ENCODE data around the gene C9orf152. TPM values are rescaled to one million over a fixed set of nuclear protein-coding genes. Genes with fewer than 3 reads are reported as not detected.

C9orf152 gene
- total and polyA plus RNA-seq, 2 of the 13 experiments (the other 11 are each of a cell fraction or from before 2014, with no cell fraction given) = 0.24 to 0.48 TPM

GRCh38 chr9:110255463-110256379 is 47.8 kb upstream of the C9orf152 start (continued):
- TF ChIP-seq ATF5 (CRISPR knock-in tag; IDR thresholded peaks at IDR 0.05; ENCODE audit: low read depth) (no peak), ZNF761 (CRISPR knock-in tag; conservative IDR thresholded peaks at IDR 0.05) (no peak), EHMT2 (IDR thresholded peaks at IDR 0.05; ENCODE audit: borderline replicate concordance, low read depth, low read length) (no peak), CAMTA2 (CRISPR knock-in tag; IDR thresholded peaks at IDR 0.05; ENCODE audit: borderline replicate concordance) (peak; percentile 56; the same call in 1 of the 2 replicates), MXD4 (CRISPR knock-in tag; IDR thresholded peaks at IDR 0.05) (no peak), ZBED4 (CRISPR knock-in tag; IDR thresholded peaks at IDR 0.05; ENCODE audit: borderline replicate concordance) (no peak), KDM5A (IDR thresholded peaks at IDR 0.05; ENCODE audit: borderline replicate concordance, low read length) (no peak), ZNF644 (CRISPR knock-in tag; IDR thresholded peaks at IDR 0.05; ENCODE audit: low read depth) (no peak), ZNF577 (CRISPR knock-in tag; IDR thresholded peaks at IDR 0.05; ENCODE audit: borderline replicate concordance, low read depth) (no peak), ZNF788 (CRISPR knock-in tag; IDR thresholded peaks at IDR 0.05; ENCODE audit: borderline replicate concordance) (0 out of 2 replicates have a peak, but pooled peaks have one; percentile 43), CBFB (CRISPR knock-in tag; IDR thresholded peaks at IDR 0.05) (no peak), CHD2 (IDR thresholded peaks at IDR 0.05; ENCODE audit: low read depth, low read length) (no peak), ZMYM2 (CRISPR knock-in tag; IDR thresholded peaks at IDR 0.05) (no peak), WIZ (CRISPR knock-in tag; IDR thresholded peaks at IDR 0.05) (no peak), MTF2 (CRISPR knock-in tag; IDR thresholded peaks at IDR 0.05; ENCODE audit: borderline replicate concordance) (0 out of 2 replicates have a peak, but pooled peaks have one; percentile 37), ZNF44 (CRISPR knock-in tag; IDR thresholded peaks at IDR 0.05) (0 out of 2 replicates have a peak, but pooled peaks have one; percentile 50), ZNF891 (CRISPR knock-in tag; IDR thresholded peaks at IDR 0.05) (no peak; the same call in 1 of the 2 replicates), BCLAF1 (IDR thresholded peaks at IDR 0.05) (no peak), GTF3A (CRISPR knock-in tag; conservative IDR thresholded peaks at IDR 0.05) (no peak), RFX1 (IDR thresholded peaks at IDR 0.05) (no peak), MBNL3 (CRISPR knock-in tag; conservative IDR thresholded peaks at IDR 0.05) (no peak), PCBP1 (IDR thresholded peaks at IDR 0.05; ENCODE audit: borderline replicate concordance, low read depth, low read length) (no peak), SIX1 (CRISPR knock-in tag; IDR thresholded peaks at IDR 0.05; ENCODE audit: borderline replicate concordance) (no peak)

Data from HepG2 (cell line).